GM18505 (cell line): ENCODE results near the gene IFNE.

Experiments used
- ATAC-seq: cut with Tn5 transposase; IDR thresholded peaks from one replicate; pipeline ENCODE4 v1.9.1; 2021; ENCODE audit not compliant: unreplicated experiment
- POLR2A ChIP-seq: IDR thresholded peaks from 4 replicates; pipeline ENCODE4 v1.6.1; 2011; ENCODE audit warnings: borderline replicate concordance; ENCODE audit not compliant: insufficient read depth, insufficient read length; ENCODE audit errors: extremely low read depth

IFNE gene

GRCh38 chr9:21432672-21433425, 49.3 kb downstream of the IFNE start:
- ATAC-seq, result peak; percentile 71

More at GRCh38 chr9:21432672-21433425, 49.3 kb downstream of the IFNE start:
- no peak for TF ChIP-seq POLR2A
